HepG2 (cell line): ENCODE results near the gene PRKCZ. TPM values are rescaled to one million over a fixed set of nuclear protein-coding genes. Genes with fewer than 3 reads are reported as not detected.
A peak's percentile ranks its signal among the peaks of the same experiment; 100 is the strongest.

ENCODE experiments used
- AFF4 ChIP-seq: sonication (generic); formaldehyde crosslinking; IDR thresholded peaks from 2 replicates; pipeline ENCODE4 v1.4.0; 2020; ENCODE audit warnings: missing genetic modification reagents
- CHD2 ChIP-seq: IDR thresholded peaks from 2 replicates; pipeline ENCODE4 v1.6.1; 2011; ENCODE audit warnings: low read depth, low read length, improper control_type of control experiment
- GRHL1 ChIP-seq: sonication (generic); formaldehyde crosslinking; conservative IDR thresholded peaks from 2 replicates; pipeline ENCODE4 v1.8.0; 2022; ENCODE audit warnings: missing genetic modification reagents
- HMGXB4 ChIP-seq, 2 experiments: sonication (generic) in 1 of 2; formaldehyde crosslinking in 1 of 2; IDR thresholded peaks; 2 replicates each; pipeline versions ENCODE4 v1.4.0 to v1.6.1; 2018 to 2020; ENCODE audit warnings: missing genetic modification reagents in 2 of 2, borderline replicate concordance in 1 of 2, low read depth in 1 of 2, mild to moderate bottlenecking in 1 of 2, missing biosample characterization in 1 of 2
- HNRNPH1 ChIP-seq: fragments of 200-400 bp; formaldehyde crosslinking; optimal IDR thresholded peaks from 2 replicates; pipeline ENCODE3; 2017; ENCODE audit warnings: mild to moderate bottlenecking, low read depth, low read length
- KMT2B ChIP-seq: IDR thresholded peaks from 2 replicates; pipeline ENCODE4 v1.6.1; 2016; ENCODE audit warnings: missing genetic modification reagents, missing compliant biosample characterization
- LCORL ChIP-seq, 2 experiments: fragments of 450-650 bp in 1 of 2; sonication (generic) in 1 of 2; formaldehyde crosslinking in 1 of 2; IDR thresholded peaks; 2 replicates each; pipeline versions ENCODE4 v1.5.0 to v1.6.1; 2017 to 2020; ENCODE audit warnings: antibody characterized with exemption in 1 of 2, missing genetic modification reagents in 1 of 2
- MATR3 ChIP-seq: sonication (generic); formaldehyde crosslinking; IDR thresholded peaks from 2 replicates; pipeline ENCODE4 v1.4.0; 2020; ENCODE audit warnings: missing genetic modification reagents
- MLLT10 ChIP-seq: sonication (generic); formaldehyde crosslinking; IDR thresholded peaks from 2 replicates; pipeline ENCODE4 v1.4.0; 2020; ENCODE audit warnings: missing genetic modification reagents
- NBN ChIP-seq: fragments of 450-650 bp; conservative IDR thresholded peaks from 2 replicates; pipeline ENCODE4 v1.6.1; 2017
- SAFB2 ChIP-seq: sonication (generic); formaldehyde crosslinking; IDR thresholded peaks from 2 replicates; pipeline ENCODE4 v1.5.1; 2020; ENCODE audit warnings: missing genetic modification reagents, low read depth, mild to moderate bottlenecking, borderline replicate concordance
- SRSF9 ChIP-seq: fragments of 200-400 bp; formaldehyde crosslinking; IDR thresholded peaks from 2 replicates; pipeline ENCODE4 v1.6.1; 2018; ENCODE audit warnings: borderline replicate concordance, mild to moderate bottlenecking, low read depth, low read length; ENCODE audit not compliant: insufficient read depth, poor library complexity, severe bottlenecking
- TOPORS ChIP-seq: sonication (generic); formaldehyde crosslinking; IDR thresholded peaks from 2 replicates; pipeline ENCODE4 v1.8.0; 2023; ENCODE audit warnings: mild to moderate bottlenecking, missing genetic modification reagents
- USF2 ChIP-seq, 2 experiments: sonication (generic) in 1 of 2; formaldehyde crosslinking in 1 of 2; IDR thresholded peaks; 2 replicates each; pipeline versions ENCODE4 v1.5.1 to v1.6.1; 2011 to 2020; ENCODE audit warnings: borderline replicate concordance in 1 of 2, low read depth in 1 of 2, low read length in 1 of 2, mild to moderate bottlenecking in 1 of 2, missing genetic modification reagents in 1 of 2, moderate library complexity in 1 of 2
- ZC3H13 ChIP-seq: sonication (generic); formaldehyde crosslinking; IDR thresholded peaks from 2 replicates; pipeline ENCODE4 v1.8.1; 2023; ENCODE audit warnings: mild to moderate bottlenecking, missing genetic modification reagents, moderate library complexity
- ZKSCAN1 ChIP-seq: fragments of 150-350 bp; IDR thresholded peaks from 2 replicates; pipeline ENCODE4 v1.6.1; 2014; ENCODE audit warnings: low read length
- ZNF446 ChIP-seq: sonication (generic); formaldehyde crosslinking; IDR thresholded peaks from 2 replicates; pipeline ENCODE4 v1.5.0; 2020; ENCODE audit warnings: mild to moderate bottlenecking, missing genetic modification reagents
- ZNF552 ChIP-seq: sonication (generic); formaldehyde crosslinking; IDR thresholded peaks from 2 replicates; pipeline ENCODE4 v1.9.0; 2022; ENCODE audit warnings: missing genetic modification reagents, mild to moderate bottlenecking, borderline replicate concordance
- ZNF709 ChIP-seq: sonication (generic); formaldehyde crosslinking; IDR thresholded peaks from 2 replicates; pipeline ENCODE4 v1.5.0; 2020; ENCODE audit warnings: mild to moderate bottlenecking, missing genetic modification reagents
- polyA plus RNA-seq, 8 experiments: library from polyadenylated mRNA; depleted of rRNA in 3 of 8; stranded (reverse) in 7 of 8; unstranded in 1 of 8; fragments of >200 nt; fragmentation: Illumina TruSeq in 4 of 8; extraction: Trizol in 4 of 8; gene quantifications; 2 replicates each; pipeline versions ENCODE4 v1.2.1 to v1.2.3, GENCODE V29; 2011 to 2016; ENCODE audit warnings: low read depth in 4 of 8, missing spikeins in 1 of 8, mixed read lengths in 1 of 8; ENCODE audit not compliant: insufficient read depth in 1 of 8
- total RNA-seq, 5 experiments: library from RNA; depleted of rRNA; stranded (reverse); fragments of >200 nt; fragmentation: Illumina TruSeq; extraction: Trizol; gene quantifications; 2 replicates each; pipeline ENCODE4 v1.2.3, GENCODE V29; 2016; ENCODE audit warnings: low read depth in 1 of 5

The PRKCZ gene
- total and polyA plus RNA-seq, 2 of the 13 experiments (the other 11 are each of a cell fraction or from before 2014, with no cell fraction given) = 34.7 to 85.2 TPM

- peak in 1 of 2 experiments; percentile 69; a peak in 2 of 4 replicates for TF ChIP-seq HMGXB4 (CRISPR knock-in tag; IDR thresholded peaks at IDR 0.05; ENCODE audit: borderline replicate concordance in 1 of 2, low read depth in 1 of 2)
- no peak for TF ChIP-seq TOPORS
- TF ChIP-seq SAFB2 = no peak
- TF ChIP-seq ZNF709 (CRISPR knock-in tag) = no peak
- no peak for TF ChIP-seq USF2 (IDR thresholded peaks at IDR 0.05; ENCODE audit: low read depth, low read length)
- TF ChIP-seq USF2 (CRISPR knock-in tag; IDR thresholded peaks at IDR 0.05; ENCODE audit: borderline replicate concordance) = no peak
- no peak for TF ChIP-seq ZKSCAN1
- TF ChIP-seq MATR3 (CRISPR knock-in tag) = no peak
- no peak for TF ChIP-seq AFF4 (CRISPR knock-in tag)
- TF ChIP-seq HNRNPH1 = no peak
- no peak for TF ChIP-seq ZNF446 (CRISPR knock-in tag)
- peak; percentile 50; the same call in 1 of the 2 replicates for TF ChIP-seq KMT2B
- TF ChIP-seq CHD2 = no peak
- TF ChIP-seq LCORL (IDR thresholded peaks at IDR 0.05) = no peak
- peak; percentile 71 for TF ChIP-seq LCORL (CRISPR knock-in tag; IDR thresholded peaks at IDR 0.05)
- TF ChIP-seq GRHL1 (CRISPR knock-in tag) = no peak
- TF ChIP-seq ZNF552 (CRISPR knock-in tag) = peak; percentile 84; the same call in 1 of the 2 replicates
- no peak for TF ChIP-seq ZC3H13 (CRISPR knock-in tag)
- TF ChIP-seq MLLT10 (CRISPR knock-in tag) = no peak
- TF ChIP-seq NBN = no peak
- no peak for TF ChIP-seq SRSF9
Measured at GRCh38 chr1:2049225-2049717, 940 bp upstream of the PRKCZ start (continued).
